OCI-LY1 (cell line): ENCODE results near the gene SNED1.

ENCODE experiments used
- H2AFZ ChIP-seq: fragments of 200-600 bp; sonication (generic), shearing (Covaris generic); 2 replicates; pipeline ENCODE4 v1.6.0; 2014; ENCODE audit warnings: antibody characterized with exemption, mild to moderate bottlenecking, low read length
- H3F3A ChIP-seq: fragments of 200-600 bp; sonication (generic), shearing (Covaris generic); 2 replicates; pipeline ENCODE4 v1.6.0; 2014; ENCODE audit warnings: mild to moderate bottlenecking, antibody characterized with exemption, low read length, moderate library complexity; ENCODE audit not compliant: insufficient read depth
- H3K27ac ChIP-seq: fragments of 200-600 bp; sonication (generic); 2 replicates; pipeline ENCODE4 v1.5.1; 2014; ENCODE audit warnings: low read length, mixed run types, mild to moderate bottlenecking, low read depth; ENCODE audit not compliant: poor library complexity, severe bottlenecking
- H3K27me3 ChIP-seq: fragments of 200-600 bp; sonication (generic); 2 replicates; pipeline ENCODE4 v1.6.0; 2014; ENCODE audit warnings: antibody characterized with exemption, mild to moderate bottlenecking, low read length, moderate library complexity; ENCODE audit not compliant: insufficient read depth
- H3K36me3 ChIP-seq: fragments of 200-600 bp; sonication (generic); 2 replicates; pipeline ENCODE4 v1.6.1; 2014; ENCODE audit warnings: mild to moderate bottlenecking, antibody characterized with exemption, low read length, moderate library complexity, mixed read lengths; ENCODE audit not compliant: insufficient read depth
- H3K4me1 ChIP-seq: fragments of 200-600 bp; sonication (generic); 2 replicates; pipeline ENCODE4 v1.5.1; 2014; ENCODE audit warnings: mild to moderate bottlenecking, low read length, moderate library complexity; ENCODE audit not compliant: insufficient read depth, severe bottlenecking
- H3K4me2 ChIP-seq: fragments of 200-600 bp; sonication (generic), shearing (Covaris generic); 2 replicates; pipeline ENCODE4 v1.6.1; 2014; ENCODE audit warnings: low read length
- H3K4me3 ChIP-seq: fragments of 200-600 bp; sonication (generic); 2 replicates; pipeline ENCODE4 v1.5.1; 2014; ENCODE audit warnings: low read length, low read depth, mild to moderate bottlenecking, mixed read lengths; ENCODE audit not compliant: poor library complexity, severe bottlenecking
- H3K79me2 ChIP-seq: fragments of 200-600 bp; shearing (Covaris generic); 2 replicates; pipeline ENCODE4 v1.6.1; 2016; ENCODE audit warnings: mixed run types, low read length, mixed read lengths; ENCODE audit not compliant: insufficient read depth
- H3K9ac ChIP-seq: fragments of 200-600 bp; sonication (generic), shearing (Covaris generic); 2 replicates; pipeline ENCODE4 v1.6.1; 2014; ENCODE audit warnings: mild to moderate bottlenecking, low read length, mixed read lengths
- H3K9me2 ChIP-seq: fragments of 200-600 bp; sonication (generic), shearing (Covaris generic); 2 replicates; pipeline ENCODE4 v1.6.1; 2014; ENCODE audit warnings: low read depth, mild to moderate bottlenecking, low read length, mixed read lengths
- H3K9me3 ChIP-seq: fragments of 200-600 bp; shearing (Covaris generic); 2 replicates; pipeline ENCODE4 v1.6.1; 2014; ENCODE audit warnings: low read length, mixed read lengths
- H4K20me1 ChIP-seq: fragments of 200-600 bp; sonication (generic), shearing (Covaris generic); 2 replicates; pipeline ENCODE4 v1.6.0; 2016; ENCODE audit warnings: mild to moderate bottlenecking, low read length; ENCODE audit not compliant: insufficient read depth
- CTCF ChIP-seq: fragments of 200-600 bp; sonication (generic), shearing (Covaris generic); IDR thresholded peaks from 2 replicates; pipeline ENCODE4 v1.5.1; 2017; ENCODE audit warnings: mild to moderate bottlenecking, antibody characterized with exemption, low read length, moderate library complexity, mixed read lengths
- EZH2 ChIP-seq: fragments of 200-600 bp; sonication (generic), shearing (Covaris generic); IDR thresholded peaks from 2 replicates; pipeline ENCODE4 v1.8.0; 2017; ENCODE audit warnings: borderline replicate concordance, mixed run types, mild to moderate bottlenecking, antibody characterized with exemption, low read length, moderate library complexity, mixed read lengths

Gene SNED1

GRCh38 chr2:240981280-240981679 lies 17.1 kb upstream of the SNED1 start:
- Histone ChIP-seq H4K20me1 (no peaks in the 10 kb centered on the region), H3K4me1 (no peaks in the 10 kb centered on the region), H3K36me3 (no peaks in the 10 kb centered on the region), H3K4me3 (no peak overlapping the region), H2AFZ (no peak overlapping the region), H3K79me2 (no peaks in the 10 kb centered on the region), H3K27ac (no peak overlapping the region), H3F3A (no peaks in the 10 kb centered on the region), H3K4me2 (no peak overlapping the region), H3K27me3 (no peaks in the 10 kb centered on the region), H3K9me2 (no peaks in the 10 kb centered on the region), H3K9me3 (no peaks in the 10 kb centered on the region), H3K9ac (no peak overlapping the region)
- no peak for TF ChIP-seq EZH2

- H3K9ac ChIP-seq, result no peak overlapping the region
- H3K36me3 ChIP-seq, result no peaks in the 10 kb centered on the region
- TF ChIP-seq CTCF, result no peak
- TF ChIP-seq EZH2, result no peak
- H2AFZ ChIP-seq, result no peak overlapping the region
- H3K4me1 ChIP-seq, result no peaks in the 10 kb centered on the region
- H4K20me1 ChIP-seq, result no peaks in the 10 kb centered on the region
- H3K27me3 ChIP-seq, result no peaks in the 10 kb centered on the region
- H3K9me2 ChIP-seq, result no peaks in the 10 kb centered on the region
- no peaks in the 10 kb centered on the region for H3K79me2 ChIP-seq
- no peaks in the 10 kb centered on the region for H3K9me3 ChIP-seq
- H3F3A ChIP-seq, result no peaks in the 10 kb centered on the region
- H3K4me2 ChIP-seq, result no peak overlapping the region
- no peak overlapping the region for H3K27ac ChIP-seq
- no peak overlapping the region for H3K4me3 ChIP-seq
These were observed 16.3 kb upstream of the SNED1 start for GRCh38 chr2:240981871-240982800.

GRCh38 chr2:240982821-240983281 lies 15.6 kb upstream of the SNED1 start:
- Histone ChIP-seq H3F3A (no peaks in the 10 kb centered on the region), H3K4me3 (no peak overlapping the region), H3K9me2 (no peaks in the 10 kb centered on the region), H3K4me1 (peaks cover 5% of the 10 kb centered on the region), H3K36me3 (no peaks in the 10 kb centered on the region), H3K27me3 (no peaks in the 10 kb centered on the region), H3K27ac (no peak overlapping the region), H3K9ac (no peak overlapping the region), H3K4me2 (no peak overlapping the region), H2AFZ (no peak overlapping the region), H3K9me3 (no peaks in the 10 kb centered on the region), H4K20me1 (no peaks in the 10 kb centered on the region), H3K79me2 (no peaks in the 10 kb centered on the region)
- TF ChIP-seq CTCF (no peak), EZH2 (no peak)
